Anterior cingulate cortex (tissue), 58 donors: ENCODE results near the gene GTPBP1.
A peak's percentile ranks its signal among the peaks of the same experiment; 100 is the strongest.

Source experiments
- DNase-seq, 58 donors: peaks; one replicate each; lab custom pipeline; 2025; lab: John Stamatoyannopoulos, UW

The GTPBP1 gene

DNA sequence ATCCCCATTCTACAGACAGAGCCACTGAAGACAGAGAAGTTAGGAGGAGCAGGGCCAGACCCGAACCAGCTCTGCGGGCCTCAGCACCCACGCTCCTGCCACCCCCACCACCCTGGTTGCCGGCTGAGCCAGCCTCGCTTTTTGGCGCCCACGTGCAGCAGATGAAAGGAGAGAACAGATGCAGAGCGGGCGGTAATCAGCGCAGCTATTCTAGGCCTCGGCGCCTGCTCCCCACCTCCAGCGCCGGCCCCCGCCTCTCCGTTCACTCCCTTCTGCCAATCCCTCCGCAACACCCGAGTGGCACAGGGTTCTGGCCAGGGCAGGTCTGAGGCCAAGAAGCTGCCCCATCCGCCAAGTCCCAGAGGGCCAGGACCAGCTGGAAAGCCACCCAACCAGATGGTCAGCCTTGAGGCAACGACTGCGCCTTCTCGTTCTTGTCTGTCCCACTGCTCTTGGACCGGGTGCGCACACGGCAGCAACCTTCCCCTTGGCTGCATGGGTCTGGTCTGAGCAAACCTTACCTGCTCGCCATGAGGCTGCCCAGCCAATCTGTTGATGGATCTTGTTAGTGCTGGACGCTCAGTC is 71.4 kb downstream of the GTPBP1 start:
- DNase-seq = peak in 33 of 58 donors; percentile 14 to 74 (median 56)

DNA sequence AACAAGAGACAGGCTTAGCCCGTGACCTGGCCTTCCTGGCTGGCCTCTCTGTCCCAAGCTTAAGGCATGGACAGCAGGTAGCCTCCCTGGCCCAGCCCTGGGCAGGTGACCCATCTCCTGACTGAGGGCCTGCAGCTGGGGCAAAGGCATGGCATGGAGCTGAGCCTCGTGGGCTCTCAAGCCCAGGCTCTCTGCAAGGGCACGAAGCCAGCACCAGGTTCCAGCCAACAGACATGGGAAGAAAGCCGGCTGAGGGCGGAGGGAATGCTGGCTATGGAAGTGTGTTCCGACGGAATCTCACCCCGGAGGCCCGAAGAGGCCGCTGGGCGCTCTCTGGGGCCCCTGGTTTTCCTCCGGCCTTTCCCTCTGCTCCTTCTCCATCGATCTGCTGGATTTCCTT is 75.3 kb downstream of the GTPBP1 start:
- DNase-seq = peak in 14 of 58 donors; percentile 17 to 60 (median 28)

DNA sequence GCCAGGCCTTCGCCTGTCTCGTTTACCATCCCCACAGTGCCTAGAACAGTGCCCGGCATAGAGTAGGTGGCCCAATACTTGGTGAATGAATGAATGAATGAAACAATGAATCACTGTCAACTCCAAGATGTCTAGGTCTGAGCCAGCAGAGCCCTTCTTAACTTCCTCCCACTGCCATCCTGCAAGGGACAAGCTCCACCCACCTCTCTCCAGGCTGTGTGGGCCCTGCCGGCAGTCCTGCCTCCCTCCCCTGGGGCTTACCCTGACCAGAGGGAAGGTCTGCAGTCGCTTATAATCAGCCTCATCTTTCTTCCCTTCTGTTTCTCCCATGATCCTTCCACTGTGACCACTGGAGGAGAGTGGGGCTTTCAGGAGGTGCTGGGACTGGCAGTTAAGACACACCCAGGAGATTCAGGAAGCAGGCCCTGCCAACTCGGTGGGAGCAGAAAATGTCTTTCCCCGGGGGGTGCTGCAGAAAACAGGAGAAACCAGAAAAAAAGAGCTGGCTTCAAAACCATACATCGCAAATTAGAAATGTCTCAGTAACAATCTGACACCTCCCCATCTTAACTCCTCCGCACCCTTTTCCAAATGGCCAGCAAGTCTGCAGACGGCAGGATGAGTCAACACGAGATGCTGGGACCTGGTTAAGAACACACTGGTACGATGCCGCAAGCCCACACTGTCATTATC is 76.8 kb downstream of the GTPBP1 start:
- peak in 29 of 58 donors; percentile 28 to 87 (median 57) for DNase-seq
